GM21576 (cell line): Measurements from ENCODE around the gene PARD3.
A peak's percentile ranks its signal among the peaks of the same experiment; 100 is the strongest.
"Not testable (repeated sequence)": the region's sequence is repeated elsewhere in the genome, so short reads cannot be mapped to it uniquely, and the experiment has no call there.

Source experiments
- ATAC-seq: cut with Tn5 transposase; IDR thresholded peaks from one replicate; pipeline ENCODE4 v1.9.1; 2021; ENCODE audit warnings: mild to moderate bottlenecking, moderate library complexity; ENCODE audit not compliant: unreplicated experiment

PARD3 gene

DNA sequence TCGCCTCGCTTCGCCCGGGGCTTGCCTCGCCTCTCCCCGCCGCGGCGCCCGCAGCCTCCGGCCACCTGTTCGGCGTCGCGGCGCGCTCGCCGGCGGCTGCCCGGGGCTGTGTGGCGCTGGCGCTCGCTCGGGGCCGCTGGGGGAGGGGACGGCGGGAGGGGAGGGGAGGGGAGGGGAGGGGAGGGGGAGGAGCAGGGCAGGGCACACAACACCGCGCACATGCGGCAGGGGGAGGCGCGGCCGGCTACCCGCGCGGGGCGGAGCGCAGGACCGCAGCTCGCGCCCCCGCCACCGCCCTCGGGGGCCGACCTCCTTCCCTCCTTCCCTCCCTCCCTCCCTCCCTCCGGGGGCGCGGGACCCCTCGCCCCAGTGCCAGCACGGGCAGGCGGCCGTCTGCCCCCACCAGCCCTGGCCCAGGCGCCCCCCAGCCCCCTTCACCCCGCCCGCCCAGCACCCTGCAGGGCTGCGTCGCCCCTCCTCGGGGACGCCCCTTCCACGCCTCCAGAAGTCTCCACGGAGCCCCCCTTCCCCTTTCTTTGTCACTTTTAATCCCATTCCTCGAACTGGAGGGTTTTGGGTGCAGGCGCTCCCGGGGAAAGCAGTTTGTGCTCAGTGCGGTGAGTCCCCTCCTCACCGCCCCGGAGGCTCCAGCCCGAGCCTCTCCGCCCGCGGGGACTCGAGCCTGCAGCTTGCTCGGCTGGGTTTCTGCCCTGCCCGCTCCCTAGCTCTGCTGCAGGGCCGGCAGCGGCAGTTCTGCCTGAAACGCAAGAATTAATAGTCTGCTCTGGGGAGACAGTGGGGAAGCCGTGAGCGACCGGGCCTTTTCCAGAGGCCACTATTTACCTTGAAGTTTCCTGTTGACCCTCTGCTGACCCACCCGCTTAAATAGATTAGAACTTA lies at the start of gene PARD3:
Gene PARD3, minus strand, starts transcription at position 112 of the 900 bp plus-strand sequence. CDS start 301 bp downstream, outside the sequence.
- no peak for ATAC-seq

DNA sequence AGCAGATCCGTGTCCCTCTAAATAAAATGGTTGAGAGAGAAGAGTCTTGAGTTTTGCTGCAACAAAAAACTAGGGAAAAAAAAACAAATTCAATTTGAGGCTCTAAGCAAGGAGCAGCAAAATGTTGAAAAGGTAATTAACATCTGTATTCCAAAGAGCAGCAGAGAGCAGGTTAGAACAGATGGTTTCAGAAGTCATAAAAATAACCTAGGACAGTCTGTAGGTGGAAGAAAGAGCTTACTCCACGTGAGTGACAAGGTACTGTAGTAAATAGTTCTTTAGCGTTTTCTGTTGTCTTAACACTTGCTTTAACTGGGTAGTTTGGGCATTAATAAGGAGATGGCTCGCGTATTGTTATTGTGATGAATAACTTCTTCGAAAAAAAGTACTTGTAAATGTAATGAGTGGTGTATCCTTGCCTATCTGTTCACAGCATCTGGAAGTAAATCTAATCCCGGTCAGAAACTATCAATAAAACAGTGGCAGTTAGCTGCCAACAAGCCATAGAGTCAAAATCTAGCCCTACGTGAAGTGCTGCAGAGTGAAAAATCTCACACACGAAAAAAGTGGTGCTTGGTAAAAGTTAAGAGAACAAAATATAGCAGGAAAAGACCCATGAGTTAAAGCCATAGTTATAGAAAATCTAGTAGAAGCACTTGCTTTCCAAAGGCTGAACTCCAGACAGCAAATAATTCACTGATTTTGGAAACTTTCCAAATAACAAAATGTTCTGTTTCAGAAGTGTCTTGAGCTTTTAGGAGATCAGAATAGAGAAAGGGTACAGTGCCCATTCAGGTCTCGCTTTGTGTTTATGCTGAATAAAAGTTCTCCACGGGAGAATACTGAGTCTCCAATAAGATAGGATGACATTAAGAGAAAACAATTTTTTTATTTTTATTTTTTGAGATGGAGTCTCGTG lies 49.3 kb upstream of the PARD3 start:
- no peak for ATAC-seq

GRCh38 chr10:34862892-34863291 lies 47.8 kb upstream of the PARD3 start:
- ATAC-seq = no peak

- ATAC-seq = no peak
These were observed 46.4 kb upstream of the PARD3 start for GRCh38 chr10:34861293-34862021.

DNA sequence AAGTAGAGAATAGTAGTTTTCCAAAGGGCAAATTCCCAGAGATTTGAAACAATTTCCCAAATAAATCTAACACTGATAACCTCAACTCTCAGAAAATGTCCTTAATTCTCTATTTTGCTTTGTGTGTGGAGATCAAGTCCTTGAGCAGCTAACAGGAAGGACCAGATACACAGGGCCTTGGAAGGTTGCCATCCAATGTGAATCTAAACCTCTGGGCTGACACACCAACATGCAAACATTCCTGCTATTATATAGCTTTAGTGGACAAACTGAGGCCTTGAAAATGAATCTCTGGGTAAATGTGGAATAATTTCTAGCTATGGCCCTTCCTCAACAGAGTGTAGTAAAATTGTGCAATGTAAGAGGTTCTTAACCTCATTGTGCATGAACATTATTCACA lies 44.1 kb upstream of the PARD3 start:
- no peak for ATAC-seq

GRCh38 chr10:34858003-34858402 lies 42.9 kb upstream of the PARD3 start:
- ATAC-seq = no peak

DNA sequence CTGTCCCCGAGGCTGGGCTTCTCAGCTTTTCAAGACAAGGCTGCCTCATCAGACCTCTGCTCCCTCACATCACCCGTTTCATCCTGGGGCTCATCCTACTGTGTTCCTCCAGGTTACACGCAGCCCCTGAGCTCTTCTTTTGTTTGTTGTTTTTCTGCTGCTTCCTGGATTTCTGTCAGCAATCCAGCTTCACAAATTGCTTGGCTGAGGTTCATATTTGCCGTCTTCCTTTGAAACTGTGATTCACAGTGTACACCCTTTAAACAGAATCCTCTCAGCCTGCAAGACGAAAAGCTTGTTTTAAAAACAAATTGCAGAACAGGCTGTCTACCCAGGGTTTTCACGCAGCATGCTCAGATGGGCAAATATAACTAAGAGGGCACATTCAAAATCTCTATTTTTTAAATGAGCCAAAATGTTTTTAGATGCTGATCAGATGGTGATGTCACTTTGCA lies 39.1 kb upstream of the PARD3 start:
- no peak for ATAC-seq

GRCh38 chr10:34853357-34853756 lies 38.3 kb upstream of the PARD3 start:
- no peak for ATAC-seq

DNA sequence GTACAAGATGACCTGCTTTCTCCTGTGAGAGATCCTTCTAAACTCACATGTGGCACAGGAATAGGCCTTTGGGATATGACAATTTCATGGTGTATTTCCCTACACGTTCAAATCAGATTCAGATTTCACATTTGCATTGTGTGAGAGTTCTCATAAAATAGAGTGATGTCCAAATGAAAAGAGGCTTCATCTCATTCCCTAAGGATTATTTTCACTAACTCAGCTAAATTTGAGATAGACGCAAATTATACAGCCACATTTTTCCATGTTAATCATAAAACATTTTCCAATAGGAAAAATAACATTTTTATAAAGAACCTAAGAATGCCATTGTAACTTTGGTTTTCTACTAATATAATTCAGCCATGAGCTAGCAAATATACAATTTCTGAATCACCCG lies 35.5 kb upstream of the PARD3 start:
- ATAC-seq = no peak

GRCh38 chr10:34850036-34850435 lies 34.9 kb upstream of the PARD3 start:
- no peak for ATAC-seq

- ATAC-seq = no peak
These were observed 30.0 kb upstream of the PARD3 start for GRCh38 chr10:34845070-34845469.

DNA sequence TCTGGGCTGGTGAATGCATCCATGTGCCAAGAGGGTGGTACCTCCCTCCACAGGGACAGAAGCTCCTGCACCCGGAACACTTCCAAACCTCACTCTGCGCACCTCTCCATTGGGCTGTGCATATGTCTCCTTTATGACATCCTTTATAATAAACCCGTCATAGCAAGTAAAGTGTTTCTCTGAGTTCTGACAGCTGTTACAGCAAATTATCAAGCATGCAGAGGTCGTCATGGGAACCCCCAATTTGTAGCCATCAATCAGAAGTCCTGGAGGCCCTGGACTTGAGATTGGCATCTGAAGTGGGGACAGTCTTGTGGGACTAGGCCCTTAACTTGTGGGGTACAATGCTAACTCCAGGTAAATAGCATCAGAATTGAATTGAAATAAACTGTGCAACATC lies 29.4 kb upstream of the PARD3 start:
- ATAC-seq = no peak

DNA sequence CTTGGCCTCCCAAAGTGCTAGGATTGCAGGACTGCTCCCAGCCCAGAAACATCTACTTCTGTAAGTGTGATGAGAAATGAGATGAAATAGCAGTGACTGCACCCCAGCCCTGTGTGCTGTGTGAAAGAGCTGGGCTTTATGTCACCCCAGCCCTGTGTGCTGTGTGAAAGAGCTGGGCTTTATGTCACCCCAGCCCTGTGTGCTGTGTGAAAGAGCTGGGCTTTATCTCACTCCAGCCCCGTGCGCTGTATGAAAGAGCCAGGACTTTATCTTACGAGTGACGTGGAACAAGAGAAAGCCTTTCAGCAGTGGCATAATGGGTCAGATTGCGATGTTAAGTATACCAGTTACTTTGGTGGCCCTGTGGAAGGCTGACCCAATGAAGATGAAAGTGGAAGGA lies 28.4 kb upstream of the PARD3 start:
- ATAC-seq = not testable (repeated sequence)

- no peak for ATAC-seq
These were observed 23.3 kb upstream of the PARD3 start for GRCh38 chr10:34838366-34838900.

DNA sequence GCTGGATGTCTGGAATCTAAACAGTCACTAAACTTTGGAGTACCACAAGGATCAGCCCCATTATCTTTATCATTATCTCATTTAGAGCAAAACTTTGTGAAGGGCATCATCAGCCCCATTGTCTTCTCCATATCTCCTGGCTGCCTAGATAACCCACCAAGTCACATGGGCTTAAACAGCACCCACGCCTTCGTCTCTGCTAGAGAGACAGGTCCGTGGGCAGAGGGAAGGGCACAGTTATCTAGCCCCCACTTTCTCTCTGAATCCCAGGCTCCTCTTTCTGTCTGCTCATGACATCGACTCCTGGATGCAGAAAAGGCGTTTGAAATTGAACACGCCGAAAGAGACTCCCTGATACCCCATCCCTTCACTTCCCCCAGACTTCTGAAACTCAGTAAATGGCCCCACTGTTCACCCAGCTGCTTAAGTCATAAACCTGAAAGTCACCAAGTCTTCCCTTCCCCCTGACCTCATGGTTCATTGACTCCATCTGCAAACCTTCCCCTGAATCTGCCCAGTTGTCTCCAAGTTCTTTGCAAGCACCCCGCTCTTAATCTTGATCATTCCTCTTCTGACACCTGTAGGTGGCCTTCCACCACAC lies 20.9 kb upstream of the PARD3 start:
- ATAC-seq = peak; percentile 68

- ATAC-seq = no peak
These were observed 19.2 kb upstream of the PARD3 start for GRCh38 chr10:34834274-34834673.

DNA sequence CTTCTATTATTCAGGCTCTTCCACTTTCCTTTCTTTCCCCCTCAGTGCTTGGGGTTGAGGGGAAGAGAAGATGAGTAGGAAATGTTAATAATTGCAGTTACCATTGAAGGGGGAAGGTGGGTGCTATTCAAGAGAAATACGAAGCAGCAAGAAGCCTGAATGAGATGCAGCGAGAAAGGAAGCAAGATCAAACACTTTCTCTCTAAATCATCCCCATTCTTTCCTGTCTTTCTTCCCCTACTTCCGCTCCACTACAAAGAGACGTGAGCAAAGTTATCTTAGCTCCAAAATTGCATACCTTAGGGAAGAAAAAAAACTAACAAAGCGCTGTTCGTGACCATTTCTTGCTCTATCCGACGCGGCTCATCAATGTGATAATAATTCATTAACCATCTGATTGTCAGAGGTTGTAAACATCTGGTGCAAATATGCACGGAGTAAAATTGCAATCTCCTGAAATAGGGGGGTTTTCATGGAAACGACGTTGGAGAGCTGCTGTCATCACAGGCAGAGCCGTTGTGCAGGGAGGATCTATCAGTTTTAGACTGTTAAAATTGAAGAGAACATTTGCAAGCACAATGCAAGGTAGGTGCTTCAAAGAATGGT lies 15.2 kb upstream of the PARD3 start:
- ATAC-seq = no peak

DNA sequence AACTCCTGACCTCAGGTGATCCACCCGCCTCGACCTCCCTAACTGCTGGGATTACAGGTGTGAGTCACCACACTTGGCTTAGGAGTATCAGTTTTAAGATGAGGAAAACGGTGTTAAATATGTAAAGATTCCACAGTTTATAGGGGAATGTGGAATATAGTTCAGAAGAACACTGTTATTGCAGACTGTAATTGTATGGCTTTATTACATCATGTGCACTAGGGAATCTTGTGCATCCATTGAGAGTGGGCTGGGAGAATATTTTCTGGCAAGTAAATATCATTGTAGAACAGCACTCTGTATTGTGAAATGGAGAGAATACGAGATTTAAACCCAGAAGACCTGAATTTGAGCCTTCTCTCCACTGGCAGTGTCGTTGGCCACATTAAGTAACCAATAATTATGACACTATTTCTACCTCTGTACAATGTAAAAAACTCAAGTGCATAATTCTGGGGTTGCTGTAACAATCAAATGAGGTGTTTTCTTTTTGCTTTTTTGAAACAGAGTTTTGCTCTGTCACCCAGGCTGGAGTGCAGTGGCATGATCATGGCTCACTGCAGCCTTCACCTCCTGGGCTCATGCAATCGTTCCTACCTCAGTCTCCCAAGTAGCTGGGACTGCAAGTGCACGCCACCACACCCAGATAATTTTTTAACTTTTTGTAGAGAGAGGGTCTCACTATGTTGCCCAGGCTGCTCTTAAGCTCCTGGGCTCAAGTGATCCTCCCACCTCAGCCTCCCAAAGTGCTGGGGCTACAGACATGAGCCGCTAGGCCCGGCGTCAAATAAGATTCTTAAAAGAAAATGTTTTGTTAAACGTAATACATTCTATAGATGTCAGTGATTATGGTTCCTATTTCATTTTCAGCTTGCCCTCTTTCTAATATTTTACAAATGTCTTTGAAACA lies 12.0 kb upstream of the PARD3 start:
- no peak for ATAC-seq

GRCh38 chr10:34826221-34826620 lies 11.1 kb upstream of the PARD3 start:
- ATAC-seq = no peak
